Stimulated activated CD4-positive, alpha-beta T cell treated with anti-CD3 and anti-CD28 coated beads, Interleukin-1b, Interleukin-23, amount 100 ng/mL, for 48 hours (primary cell): ENCODE measurements around the gene PVRIG.
"Not testable (repeated sequence)": the region's sequence is repeated elsewhere in the genome, so short reads cannot be mapped to it uniquely, and the experiment has no call there.

Experiments used
- DNase-seq: peaks from one replicate; pipeline ENCODE4 v3.0.0-alpha.2; 2020

Gene PVRIG

DNA sequence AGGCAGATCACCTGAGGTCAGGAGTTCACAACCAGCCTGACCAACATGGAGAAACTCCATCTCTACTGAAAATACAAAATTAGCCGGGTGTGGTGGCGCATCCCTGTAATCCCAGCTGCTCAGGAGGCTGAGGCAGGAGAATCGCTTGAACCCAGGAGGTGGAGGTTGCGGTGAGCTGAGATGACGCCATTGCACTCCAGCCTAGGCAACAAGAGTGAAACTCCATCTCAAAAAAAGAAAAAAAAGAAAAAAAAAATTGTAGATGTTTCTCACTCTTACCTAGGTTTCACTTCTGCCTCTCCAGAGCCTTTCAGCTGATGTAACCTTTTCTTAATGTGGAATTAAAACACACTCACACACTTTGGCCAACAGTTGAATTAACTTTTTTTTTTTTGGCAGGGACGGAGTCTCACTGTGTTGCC, 23.8 kb upstream of the PVRIG start:
- not testable (repeated sequence) for DNase-seq

DNA sequence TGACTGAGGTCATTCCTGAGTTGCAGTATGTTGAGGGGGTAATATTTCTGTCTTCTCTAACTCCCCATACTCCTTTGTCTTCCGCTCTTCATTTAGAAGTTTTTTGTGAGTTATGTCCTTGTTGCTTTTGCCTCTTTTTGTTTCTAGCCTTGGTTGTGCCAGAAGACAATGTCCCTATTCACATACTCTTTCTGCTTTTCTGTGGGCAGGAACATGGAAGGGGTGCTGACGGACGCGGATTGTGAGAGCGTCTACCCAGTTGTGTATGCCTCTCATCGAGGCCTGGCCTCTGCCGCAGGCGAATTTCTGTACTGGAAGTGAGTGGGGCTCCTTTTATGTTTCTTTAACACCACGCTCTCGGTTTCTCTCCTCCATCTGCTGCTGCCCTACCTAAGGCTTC, 21.5 kb upstream of the PVRIG start:
- no peak for DNase-seq

DNA sequence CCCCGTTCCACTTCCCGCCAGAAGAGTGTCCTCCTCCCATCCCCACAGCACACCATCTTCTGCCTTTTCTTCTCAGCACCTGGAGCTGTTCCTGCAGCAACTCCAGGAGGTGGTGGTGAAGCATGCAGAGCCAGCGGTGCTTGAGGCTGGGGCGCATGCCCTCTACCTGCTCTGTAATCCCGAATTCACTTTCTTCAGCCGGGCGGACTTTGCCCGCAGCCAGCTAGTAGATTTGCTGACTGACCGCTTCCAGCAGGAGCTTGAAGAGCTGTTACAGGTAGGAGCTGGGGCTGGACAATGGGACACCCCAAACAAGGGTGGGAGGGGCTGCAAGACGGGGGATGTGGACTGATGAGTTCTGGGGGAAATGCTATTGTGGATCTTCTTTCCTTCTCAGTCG, 19.1 kb upstream of the PVRIG start:
- DNase-seq = no peak

DNA sequence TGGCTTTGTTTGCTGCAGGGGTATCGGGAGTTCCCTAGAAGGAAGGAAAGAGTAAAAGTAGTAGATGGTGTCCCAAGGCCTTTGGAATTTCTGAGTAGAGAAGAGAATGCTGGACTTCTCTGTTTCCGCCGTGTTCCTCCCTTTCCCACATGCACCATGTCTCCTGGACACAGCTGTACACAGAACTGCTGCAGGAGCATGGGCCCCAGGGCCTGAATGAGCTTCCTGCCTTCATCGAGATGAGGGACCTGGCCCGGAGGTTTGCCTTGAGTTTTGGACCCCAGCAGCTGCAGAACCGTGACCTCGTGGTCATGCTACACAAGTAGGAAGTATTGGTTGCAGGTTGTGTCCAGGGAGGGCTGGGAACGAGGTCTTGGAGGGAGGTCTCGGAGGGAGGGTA, 15.3 kb upstream of the PVRIG start:
- no peak for DNase-seq

DNA sequence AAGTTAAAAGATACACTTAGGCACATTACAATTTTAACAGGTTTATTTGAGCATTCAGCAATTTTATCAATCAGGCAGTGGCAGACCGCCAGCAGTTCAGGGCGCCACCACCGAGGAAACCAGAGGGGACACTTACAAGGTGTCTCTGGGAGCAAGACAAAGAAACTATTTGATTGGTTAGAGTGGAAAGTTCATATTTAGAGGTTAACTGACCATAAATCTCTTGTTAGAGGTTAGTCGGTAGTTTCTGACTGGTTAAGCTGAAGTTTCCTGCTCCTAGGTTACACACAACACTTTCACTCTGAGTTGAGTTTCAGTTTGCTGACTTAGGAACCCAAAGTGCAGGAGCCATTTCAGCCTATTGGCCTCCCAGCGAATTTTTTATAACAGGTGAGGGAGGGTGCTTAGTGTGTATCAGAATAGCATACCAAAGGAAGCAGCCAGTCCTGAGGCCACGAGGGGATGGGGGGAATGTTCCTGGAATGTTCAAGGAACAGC, 10.8 kb upstream of the PVRIG start:
- peak; percentile 65 for DNase-seq

- DNase-seq = no peak
Observed at GRCh38 chr7:100209493-100209892, 10.3 kb upstream of the PVRIG start.

DNA sequence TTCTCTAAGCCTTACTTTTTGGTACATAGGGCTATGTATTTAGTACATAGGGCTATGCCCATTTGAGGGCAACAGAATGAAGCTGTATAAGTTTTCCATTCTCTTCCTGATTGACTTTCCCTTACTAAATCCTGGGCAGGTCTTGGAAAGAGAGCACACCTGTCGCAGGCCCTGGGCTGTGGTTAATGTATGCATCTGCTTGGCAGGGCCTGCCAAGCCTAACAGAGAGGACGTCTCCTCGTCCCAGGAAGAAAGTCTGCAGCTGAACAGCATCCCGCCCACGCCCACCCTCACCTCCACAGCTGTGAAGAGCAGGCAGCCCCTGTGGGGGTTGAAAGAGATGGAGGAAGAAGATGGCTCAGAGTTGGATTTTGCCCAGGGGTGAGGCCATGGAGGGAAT, 8.9 kb upstream of the PVRIG start:
- no peak for DNase-seq

GRCh38 chr7:100211342-100211780, 8.4 kb upstream of the PVRIG start:
- DNase-seq = peak; percentile 44

DNA sequence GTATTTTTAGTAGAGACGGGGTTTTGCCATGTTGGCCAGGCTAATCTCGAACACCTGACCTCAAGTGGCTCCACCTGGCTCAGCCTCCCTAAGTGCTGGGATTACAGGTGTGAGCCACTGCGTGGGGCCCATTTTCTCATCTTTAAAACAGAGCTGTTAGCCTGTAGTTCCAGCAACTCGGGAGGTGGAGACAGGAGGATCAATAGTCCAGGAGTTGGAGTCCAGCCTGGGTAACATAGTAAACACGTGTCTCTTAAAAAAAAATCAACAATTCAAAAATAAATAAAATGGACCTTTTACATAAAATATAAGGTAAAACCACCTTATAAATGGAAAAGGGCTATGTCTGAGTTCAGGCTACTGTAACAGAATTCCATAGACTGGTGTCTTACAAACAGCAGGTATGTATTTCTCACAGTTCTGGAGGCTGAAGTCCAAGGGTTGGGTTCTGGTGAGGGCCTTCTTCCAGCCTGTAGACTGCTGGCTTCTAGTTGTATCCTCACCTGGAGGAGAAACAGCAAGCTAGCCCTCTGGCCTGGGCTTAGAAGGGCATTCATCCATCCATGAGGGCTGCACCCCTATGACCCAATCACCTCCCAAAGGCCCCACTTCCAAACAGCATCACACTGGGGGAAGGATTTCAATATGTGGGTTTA, 7.0 kb upstream of the PVRIG start:
- DNase-seq = no peak

DNA sequence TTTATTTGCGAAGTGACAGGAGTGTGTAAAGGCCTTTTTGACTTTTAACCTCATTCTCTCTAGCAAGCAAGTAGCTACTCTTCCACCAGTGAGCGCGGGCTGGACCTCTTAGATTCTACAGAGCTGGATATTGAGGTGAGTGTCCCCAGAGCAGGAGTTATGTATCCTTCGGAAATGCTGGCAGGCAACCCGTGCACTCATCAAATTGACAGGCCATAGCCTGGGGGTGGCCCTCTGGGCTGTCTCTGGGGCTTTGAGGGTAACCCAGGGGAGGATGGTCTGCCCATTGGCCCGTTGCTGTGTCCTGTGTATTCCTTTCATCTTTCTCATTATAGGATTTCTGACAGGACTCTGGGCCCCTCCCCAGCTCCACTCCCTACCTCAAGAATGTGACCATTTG, 6.1 kb upstream of the PVRIG start:
- DNase-seq = no peak

DNA sequence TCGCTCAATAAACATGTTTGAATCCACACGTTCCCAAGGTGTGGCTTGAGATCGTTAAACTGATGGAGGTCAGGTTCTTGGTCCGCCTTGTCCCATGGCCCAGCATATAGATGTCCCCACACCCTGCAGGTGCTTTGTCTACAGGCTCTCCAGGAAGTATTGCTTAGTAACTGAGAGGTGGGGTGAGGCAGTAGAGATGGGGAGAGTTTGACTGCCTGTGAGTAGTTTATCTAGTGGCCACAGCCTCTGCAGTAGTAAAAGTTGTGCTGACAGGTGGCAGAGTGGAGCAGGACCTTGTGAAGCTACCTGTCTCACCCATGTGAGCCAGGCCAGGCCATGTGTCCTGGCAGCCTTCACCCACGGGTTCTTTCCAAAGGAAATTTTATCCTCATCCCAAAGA, 5.4 kb upstream of the PVRIG start:
- not testable (repeated sequence) for DNase-seq

DNA sequence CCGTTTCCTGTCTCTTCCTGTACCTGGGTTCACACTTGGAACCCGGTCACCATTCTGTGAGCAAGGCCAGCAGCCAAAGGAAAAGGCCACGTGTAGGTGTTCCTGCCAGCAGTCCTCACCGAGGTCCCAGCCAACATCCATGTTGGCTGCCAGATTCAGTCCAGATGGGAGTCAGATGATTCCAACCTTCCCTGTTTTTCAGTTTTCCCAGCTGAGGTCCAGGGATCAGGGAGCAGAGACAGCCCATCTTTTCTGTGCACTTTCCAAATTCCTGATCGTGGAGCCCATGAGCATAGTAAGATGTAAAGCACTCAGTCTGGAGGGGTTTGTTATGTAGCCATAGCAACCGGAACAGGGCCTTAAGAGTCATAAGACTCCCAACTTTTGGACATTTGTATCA, 3.9 kb upstream of the PVRIG start:
- no peak for DNase-seq

- DNase-seq = peak; percentile 86
Observed at GRCh38 chr7:100217934-100218333, 1.8 kb upstream of the PVRIG start.

DNA sequence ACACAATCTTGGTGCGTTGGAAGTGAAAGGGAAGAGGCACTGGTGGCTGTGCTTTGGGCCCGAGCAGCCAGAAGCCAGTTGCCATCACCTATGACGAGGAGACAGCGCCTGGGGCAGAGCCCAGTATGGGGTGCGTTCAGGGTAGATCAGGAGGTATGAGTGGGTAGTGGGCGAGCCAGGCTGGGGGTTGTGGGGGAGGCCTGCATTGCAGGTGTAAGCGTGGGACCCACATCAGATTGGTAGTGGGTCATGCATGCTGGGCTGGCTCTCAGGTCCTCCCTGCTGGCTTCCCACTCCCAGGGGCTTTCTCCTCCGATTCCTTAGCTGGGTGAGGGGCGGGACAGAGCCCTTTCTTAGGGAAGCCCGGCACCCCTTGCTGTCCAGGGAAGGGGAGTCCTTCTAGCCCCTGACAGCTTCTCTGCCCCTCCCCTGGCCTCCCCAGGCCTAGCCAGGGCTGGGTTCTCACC, 445 bp upstream of the PVRIG start:
- peak; percentile 41 for DNase-seq

- DNase-seq = no peak
Observed at GRCh38 chr7:100220586-100221230, 959 bp downstream of the PVRIG start.

- peak; percentile 86 for DNase-seq
Observed at GRCh38 chr7:100221231-100221718, 1.5 kb downstream of the PVRIG start.

DNA sequence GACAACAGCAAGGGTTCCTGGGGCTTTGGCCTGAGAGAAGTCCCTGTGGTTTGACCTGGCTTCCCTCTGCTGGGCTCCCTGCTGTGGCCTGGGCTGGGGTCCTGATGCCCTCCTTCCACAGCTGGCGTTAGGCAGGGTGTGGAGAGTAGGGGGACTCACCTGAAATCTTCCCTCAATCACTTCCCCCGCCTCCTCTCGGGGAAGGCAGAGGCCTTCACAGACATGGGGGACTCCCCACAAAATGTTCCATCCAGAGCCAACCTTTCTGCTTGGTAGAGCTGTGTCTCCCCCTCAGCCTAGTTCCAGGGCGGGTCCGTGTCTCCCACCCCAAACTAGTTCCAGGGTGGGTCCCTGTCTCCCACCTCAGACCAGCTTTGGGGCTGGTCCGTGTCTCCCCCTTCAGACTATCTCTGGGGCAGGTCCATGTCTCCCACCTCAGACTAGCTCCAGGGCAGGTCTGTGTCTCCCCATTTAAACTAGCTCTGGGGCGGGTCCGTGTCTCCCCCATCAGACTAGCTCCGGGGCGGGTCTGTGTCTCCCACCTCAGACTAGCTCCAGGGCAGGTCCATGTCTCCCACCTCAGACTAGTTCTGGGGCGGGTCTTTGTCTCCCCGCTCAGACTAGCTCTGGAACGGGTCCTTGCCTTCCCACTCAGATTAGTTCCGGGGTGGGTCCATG, 2.2 kb downstream of the PVRIG start:
- DNase-seq = peak; percentile 11

- DNase-seq = no peak
Observed at GRCh38 chr7:100222445-100223132, 2.8 kb downstream of the PVRIG start.

DNA sequence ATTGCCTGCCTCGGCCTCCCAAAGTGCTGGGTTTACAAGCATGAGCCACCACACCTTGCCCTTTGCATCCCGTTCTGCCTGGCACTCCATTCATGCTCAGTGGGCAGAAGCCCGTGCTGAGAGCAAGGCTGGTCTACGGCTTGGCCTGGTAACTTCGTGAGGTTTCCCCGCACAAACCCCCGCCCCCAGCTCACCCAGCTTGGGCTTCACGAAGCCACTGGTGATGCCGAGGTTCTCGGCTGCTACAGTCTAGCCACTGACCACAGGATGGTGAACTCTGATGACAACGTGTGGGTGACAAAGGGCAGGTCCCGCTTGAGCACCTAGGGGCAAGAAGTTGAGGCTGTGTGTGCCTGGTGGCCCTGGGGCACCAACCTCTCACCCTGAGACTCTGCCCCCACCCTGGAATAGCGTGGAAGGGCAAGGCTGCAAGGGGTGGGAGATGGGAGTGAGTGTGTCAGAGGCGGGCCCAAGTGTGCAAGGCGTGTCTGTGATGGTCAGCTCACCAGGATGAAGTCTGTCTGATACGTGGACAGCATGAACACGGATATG, 3.7 kb downstream of the PVRIG start:
- DNase-seq = not testable (repeated sequence)

DNA sequence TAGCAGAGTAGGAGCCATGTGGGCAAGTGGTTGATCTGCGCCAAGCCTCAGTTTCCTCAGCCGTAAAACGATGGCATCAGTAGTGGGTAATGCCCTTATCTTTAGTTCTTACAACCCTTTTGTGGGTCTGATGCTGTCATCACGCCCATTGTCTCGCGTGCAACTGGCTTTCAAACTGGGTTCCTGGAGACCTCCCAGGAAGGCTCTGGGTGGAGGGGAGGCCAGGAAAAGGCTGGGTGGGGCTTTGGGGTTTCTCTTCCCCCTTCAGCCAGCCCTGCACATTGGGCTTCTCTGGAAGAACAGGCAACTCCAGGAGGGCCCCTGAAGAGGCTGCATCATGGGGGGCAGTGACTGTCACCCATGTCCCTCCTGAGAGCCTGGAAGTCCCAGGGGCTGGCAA, 5.1 kb downstream of the PVRIG start:
- not testable (repeated sequence) for DNase-seq

- DNase-seq = peak; percentile 37
Observed at GRCh38 chr7:100234660-100235317, 15.0 kb downstream of the PVRIG start.

GRCh38 chr7:100239975-100240374, 20.2 kb downstream of the PVRIG start:
- DNase-seq = not testable (repeated sequence)
